GM23338 (cell line): Measurements from ENCODE around the gene PINK1. TPM values are rescaled to one million over a fixed set of nuclear protein-coding genes. Genes with fewer than 3 reads are reported as not detected.

ENCODE experiments used
- ATAC-seq: fragments of 200-7000 bp; cut with Tn5 transposase; 3 replicates; pipeline ENCODE4 v1.9.1; 2020
- DNase-seq: peaks from one replicate; pipeline ENCODE4 v3.0.0-alpha.2; 2015; ENCODE audit warnings: low spot score
- H2AFZ ChIP-seq: fragments of 200-600 bp; sonication (generic); 2 replicates; pipeline ENCODE4 v1.8.0; 2016; ENCODE audit warnings: antibody characterized with exemption, mild to moderate bottlenecking, moderate library complexity
- H3F3A ChIP-seq: fragments of 200-600 bp; sonication (generic); replicated peaks from 2 replicates; pipeline ENCODE4 v1.8.0; 2017; ENCODE audit warnings: antibody characterized with exemption, mixed run types, low read depth
- H3K27ac ChIP-seq: fragments of 200-600 bp; sonication (generic); 2 replicates; pipeline ENCODE4 v1.6.1; 2016; ENCODE audit warnings: low read depth
- H3K27me3 ChIP-seq: fragments of 200-600 bp; sonication (generic); 2 replicates; pipeline ENCODE4 v1.8.0; 2016; ENCODE audit warnings: mild to moderate bottlenecking, mixed run types, moderate library complexity; ENCODE audit not compliant: insufficient read depth
- H3K36me3 ChIP-seq: fragments of 200-600 bp; sonication (generic); 2 replicates; pipeline ENCODE4 v1.8.0; 2016; ENCODE audit warnings: mild to moderate bottlenecking; ENCODE audit not compliant: insufficient read depth
- H3K4me1 ChIP-seq: fragments of 200-600 bp; sonication (generic); 2 replicates; pipeline ENCODE4 v1.8.0; 2016; ENCODE audit warnings: mild to moderate bottlenecking, moderate library complexity; ENCODE audit not compliant: insufficient read depth
- H3K4me2 ChIP-seq: fragments of 200-600 bp; sonication (generic); 2 replicates; pipeline ENCODE4 v1.7.1; 2017; ENCODE audit warnings: mixed run types
- H3K4me3 ChIP-seq: fragments of 200-600 bp; sonication (generic); 2 replicates; pipeline ENCODE4 v1.6.1; 2016; ENCODE audit warnings: mixed run types
- H3K79me2 ChIP-seq: fragments of 200-600 bp; sonication (generic); replicated peaks from 2 replicates; pipeline ENCODE4 v1.8.0; 2017; ENCODE audit warnings: mild to moderate bottlenecking; ENCODE audit not compliant: insufficient read depth
- H3K9me2 ChIP-seq: fragments of 200-600 bp; sonication (generic); 2 replicates; pipeline ENCODE4 v1.8.0; 2017; ENCODE audit not compliant: insufficient read depth
- H4K20me1 ChIP-seq: fragments of 200-600 bp; sonication (generic); replicated peaks from 2 replicates; pipeline ENCODE4 v1.8.0; 2017; ENCODE audit warnings: mild to moderate bottlenecking; ENCODE audit not compliant: insufficient read depth
- H3K27ac Mint-ChIP-seq: 2 replicates; pipeline ENCODE4 v1.8.0; 2020; ENCODE audit warnings: inconsistent platforms, mild to moderate bottlenecking, moderate library complexity, mixed read lengths
- H3K27me3 Mint-ChIP-seq: 3 replicates; pipeline ENCODE4 v1.8.0; 2022; ENCODE audit warnings: low read depth, mild to moderate bottlenecking, moderate library complexity, mixed read lengths, inconsistent platforms; ENCODE audit not compliant: insufficient read depth, poor library complexity
- H3K36me3 Mint-ChIP-seq: 3 replicates; pipeline ENCODE4 v1.8.0; 2021; ENCODE audit warnings: low read depth, mild to moderate bottlenecking, inconsistent platforms, moderate library complexity, mixed read lengths
- H3K4me1 Mint-ChIP-seq: 3 replicates; pipeline ENCODE4 v1.8.0; 2020; ENCODE audit warnings: mild to moderate bottlenecking, inconsistent platforms, mixed read lengths
- H3K4me3 Mint-ChIP-seq: 3 replicates; pipeline ENCODE4 v1.8.0; 2021; ENCODE audit warnings: moderate library complexity, mild to moderate bottlenecking, inconsistent platforms, mixed read lengths
- H3K9me3 Mint-ChIP-seq: 3 replicates; pipeline ENCODE4 v1.8.0; 2020; ENCODE audit warnings: moderate library complexity, mild to moderate bottlenecking, inconsistent platforms, mixed read lengths
- CREB1 ChIP-seq: fragments of 250-450 bp; sonication (Bioruptor Pico); IDR thresholded peaks from 2 replicates; pipeline ENCODE4 v1.5.0; 2020; ENCODE audit warnings: low read depth, mild to moderate bottlenecking, moderate library complexity
- EZH2 ChIP-seq: fragments of 200-600 bp; sonication (generic); IDR thresholded peaks from one replicate; pipeline ENCODE4 v1.8.0; 2017; ENCODE audit warnings: antibody characterized with exemption, mild to moderate bottlenecking, low read depth; ENCODE audit not compliant: unreplicated experiment
- EZH2phosphoT487 ChIP-seq: fragments of 200-600 bp; sonication (generic); IDR thresholded peaks from one replicate; pipeline ENCODE4 v1.8.1; 2018; ENCODE audit warnings: antibody characterized with exemption; ENCODE audit not compliant: unreplicated experiment
- JUNB ChIP-seq: IDR thresholded peaks from one replicate; pipeline ENCODE4 v1.6.1; 2016; ENCODE audit warnings: antibody characterized with exemption; ENCODE audit not compliant: unreplicated experiment
- POLR2AphosphoS5 ChIP-seq: IDR thresholded peaks from 2 replicates; pipeline ENCODE4 v1.6.1; 2016; ENCODE audit warnings: antibody characterized with exemption, low read depth
- STAT1 ChIP-seq: IDR thresholded peaks from one replicate; pipeline ENCODE4 v1.6.1; 2016; ENCODE audit warnings: antibody characterized with exemption; ENCODE audit not compliant: unreplicated experiment
- ZNF114 ChIP-seq: fragments of 250-450 bp; sonication (Bioruptor Pico); IDR thresholded peaks from 2 replicates; pipeline ENCODE4 v1.5.0; 2020; ENCODE audit warnings: mild to moderate bottlenecking, moderate library complexity
- ZNF331 ChIP-seq: fragments of 250-450 bp; sonication (Bioruptor Pico); IDR thresholded peaks from 2 replicates; pipeline ENCODE4 v1.5.0; 2020; ENCODE audit warnings: low read depth, mild to moderate bottlenecking, moderate library complexity
- ZNF462 ChIP-seq: fragments of 250-450 bp; sonication (Bioruptor Pico); IDR thresholded peaks from 2 replicates; pipeline ENCODE4 v1.5.0; 2020; ENCODE audit warnings: mild to moderate bottlenecking, moderate library complexity
- polyA plus RNA-seq: library from polyadenylated mRNA; unstranded; fragments of >200 nt; fragmentation: Nextera tagmentation; extraction: Ambion mirVana; gene quantifications from 2 replicates; pipeline ENCODE4 v1.2.1, GENCODE V29; 2016
- total RNA-seq: library from RNA; depleted of rRNA; stranded (reverse); fragments of >200 nt; shearing (Covaris generic); gene quantifications from 2 replicates; pipeline ENCODE4 v1.2.3, GENCODE V29; 2014
- TF ChIP-seq, protein P1 (sequence below), 2 experiments: fragments of 200-600 bp in 1 of 2; sonication (generic) in 1 of 2; conservative IDR thresholded peaks; 2 replicates each; pipeline versions ENCODE4 v1.5.1 to v1.6.1; 2016 to 2017; ENCODE audit warnings: antibody characterized with exemption in 2 of 2, low read depth in 2 of 2, mild to moderate bottlenecking in 2 of 2, moderate library complexity in 1 of 2
- TF ChIP-seq, protein P2 (sequence below): IDR thresholded peaks from one replicate; pipeline ENCODE4 v1.6.1; 2018; ENCODE audit warnings: antibody characterized with exemption; ENCODE audit not compliant: unreplicated experiment

PINK1 gene
- total and polyA plus RNA-seq, 2 experiments from 2014 or later = 20.8 to 42.7 TPM

GRCh38 chr1:20621012-20621411 is 12.2 kb upstream of the PINK1 start:
- H3K27me3 Mint-ChIP-seq = peaks cover 3% of the 10 kb centered on the region
- H4K20me1 ChIP-seq = no peaks in the 10 kb centered on the region

DNA sequence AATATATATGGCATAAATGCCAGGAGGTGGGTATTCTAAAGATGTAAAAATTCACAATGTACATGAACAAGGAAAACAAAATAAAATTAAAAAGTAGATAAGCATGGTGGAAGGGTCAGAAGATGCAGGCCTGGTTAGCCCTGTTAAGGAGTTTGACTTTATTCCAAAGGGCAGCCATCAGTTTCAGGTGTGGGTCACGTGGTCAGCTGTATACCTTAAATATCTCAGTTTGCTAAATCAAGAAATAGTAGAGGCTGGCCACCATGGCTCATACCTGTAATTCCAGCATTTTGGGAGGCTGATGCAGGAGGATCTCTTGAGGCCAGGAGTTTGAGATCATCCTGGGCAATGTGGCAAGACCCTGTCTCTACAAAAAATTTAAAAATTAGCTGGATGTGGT is 8.5 kb upstream of the PINK1 start:
- Histone ChIP-seq H3K4me1 (peaks cover 30% of the 10 kb centered on the region), H3K27me3 (no peaks in the 10 kb centered on the region), H3K4me3 (peak overlapping the region; percentile 30; the same call in 1 of the 2 replicates), H4K20me1 (no peaks in the 10 kb centered on the region), H3K9me2 (0 out of 2 replicates have a peak, but pooled peaks cover 6% of the 10 kb centered on the region), H3F3A (peaks cover 9% of the 10 kb centered on the region; the same call in 1 of the 2 replicates), H3K79me2 (no peaks in the 10 kb centered on the region), H3K27ac (peak overlapping the region; percentile 92), H3K4me2 (peak overlapping the region; percentile 60; the same call in 1 of the 2 replicates), H3K36me3 (peaks cover 13% of the 10 kb centered on the region; the same call in 1 of the 2 replicates), H2AFZ (no peak overlapping the region)
- no peak overlapping the region; the same call in 1 of the 2 replicates for H3K27ac Mint-ChIP-seq
- DNase-seq (no peak), ATAC-seq (no peak)
- no peak overlapping the region for H3K4me3 Mint-ChIP-seq
- H3K9me3 Mint-ChIP-seq = peaks cover 37% of the 10 kb centered on the region
- H3K4me1 Mint-ChIP-seq = peaks cover 31% of the 10 kb centered on the region
- H3K36me3 Mint-ChIP-seq = peaks cover 28% of the 10 kb centered on the region
- H3K27me3 Mint-ChIP-seq = peaks cover 3% of the 10 kb centered on the region
- TF ChIP-seq, protein P1, sequence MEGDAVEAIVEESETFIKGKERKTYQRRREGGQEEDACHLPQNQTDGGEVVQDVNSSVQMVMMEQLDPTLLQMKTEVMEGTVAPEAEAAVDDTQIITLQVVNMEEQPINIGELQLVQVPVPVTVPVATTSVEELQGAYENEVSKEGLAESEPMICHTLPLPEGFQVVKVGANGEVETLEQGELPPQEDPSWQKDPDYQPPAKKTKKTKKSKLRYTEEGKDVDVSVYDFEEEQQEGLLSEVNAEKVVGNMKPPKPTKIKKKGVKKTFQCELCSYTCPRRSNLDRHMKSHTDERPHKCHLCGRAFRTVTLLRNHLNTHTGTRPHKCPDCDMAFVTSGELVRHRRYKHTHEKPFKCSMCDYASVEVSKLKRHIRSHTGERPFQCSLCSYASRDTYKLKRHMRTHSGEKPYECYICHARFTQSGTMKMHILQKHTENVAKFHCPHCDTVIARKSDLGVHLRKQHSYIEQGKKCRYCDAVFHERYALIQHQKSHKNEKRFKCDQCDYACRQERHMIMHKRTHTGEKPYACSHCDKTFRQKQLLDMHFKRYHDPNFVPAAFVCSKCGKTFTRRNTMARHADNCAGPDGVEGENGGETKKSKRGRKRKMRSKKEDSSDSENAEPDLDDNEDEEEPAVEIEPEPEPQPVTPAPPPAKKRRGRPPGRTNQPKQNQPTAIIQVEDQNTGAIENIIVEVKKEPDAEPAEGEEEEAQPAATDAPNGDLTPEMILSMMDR (conservative IDR thresholded peaks at IDR 0.05; ENCODE audit: low read depth in 2 of 2) = no peak
- TF ChIP-seq CREB1 (CRISPR knock-in tag) = no peak
- TF ChIP-seq, protein P2, sequence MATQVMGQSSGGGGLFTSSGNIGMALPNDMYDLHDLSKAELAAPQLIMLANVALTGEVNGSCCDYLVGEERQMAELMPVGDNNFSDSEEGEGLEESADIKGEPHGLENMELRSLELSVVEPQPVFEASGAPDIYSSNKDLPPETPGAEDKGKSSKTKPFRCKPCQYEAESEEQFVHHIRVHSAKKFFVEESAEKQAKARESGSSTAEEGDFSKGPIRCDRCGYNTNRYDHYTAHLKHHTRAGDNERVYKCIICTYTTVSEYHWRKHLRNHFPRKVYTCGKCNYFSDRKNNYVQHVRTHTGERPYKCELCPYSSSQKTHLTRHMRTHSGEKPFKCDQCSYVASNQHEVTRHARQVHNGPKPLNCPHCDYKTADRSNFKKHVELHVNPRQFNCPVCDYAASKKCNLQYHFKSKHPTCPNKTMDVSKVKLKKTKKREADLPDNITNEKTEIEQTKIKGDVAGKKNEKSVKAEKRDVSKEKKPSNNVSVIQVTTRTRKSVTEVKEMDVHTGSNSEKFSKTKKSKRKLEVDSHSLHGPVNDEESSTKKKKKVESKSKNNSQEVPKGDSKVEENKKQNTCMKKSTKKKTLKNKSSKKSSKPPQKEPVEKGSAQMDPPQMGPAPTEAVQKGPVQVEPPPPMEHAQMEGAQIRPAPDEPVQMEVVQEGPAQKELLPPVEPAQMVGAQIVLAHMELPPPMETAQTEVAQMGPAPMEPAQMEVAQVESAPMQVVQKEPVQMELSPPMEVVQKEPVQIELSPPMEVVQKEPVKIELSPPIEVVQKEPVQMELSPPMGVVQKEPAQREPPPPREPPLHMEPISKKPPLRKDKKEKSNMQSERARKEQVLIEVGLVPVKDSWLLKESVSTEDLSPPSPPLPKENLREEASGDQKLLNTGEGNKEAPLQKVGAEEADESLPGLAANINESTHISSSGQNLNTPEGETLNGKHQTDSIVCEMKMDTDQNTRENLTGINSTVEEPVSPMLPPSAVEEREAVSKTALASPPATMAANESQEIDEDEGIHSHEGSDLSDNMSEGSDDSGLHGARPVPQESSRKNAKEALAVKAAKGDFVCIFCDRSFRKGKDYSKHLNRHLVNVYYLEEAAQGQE = no peak
- no peak for TF ChIP-seq ZNF462 (CRISPR knock-in tag)
- no peak for TF ChIP-seq EZH2phosphoT487
- TF ChIP-seq JUNB = no peak
- TF ChIP-seq STAT1 = no peak
- no peak for TF ChIP-seq POLR2AphosphoS5
- no peak for TF ChIP-seq EZH2

More at GRCh38 chr1:20621012-20621411, 12.2 kb upstream of the PINK1 start:
- H3K36me3 Mint-ChIP-seq = 0 out of 3 replicates have a peak, but pooled peaks cover 3% of the 10 kb centered on the region
- TF ChIP-seq EZH2 (no peak), CREB1 (CRISPR knock-in tag) (no peak), ZNF114 (CRISPR knock-in tag) (no peak), ZNF331 (no peak)
- H3K79me2 ChIP-seq = no peaks in the 10 kb centered on the region
- H3K4me2 ChIP-seq = no peak overlapping the region
- H3F3A ChIP-seq = 0 out of 2 replicates have a peak, but pooled peaks cover 3% of the 10 kb centered on the region
- H3K4me3 Mint-ChIP-seq = no peak overlapping the region
- no peaks in the 10 kb centered on the region for H3K36me3 ChIP-seq
- H2AFZ ChIP-seq = no peak overlapping the region
- H3K4me1 ChIP-seq = peaks cover 16% of the 10 kb centered on the region
- H3K4me3 ChIP-seq = no peak overlapping the region
- no peaks in the 10 kb centered on the region for H3K9me2 ChIP-seq
- no peak overlapping the region for H3K27ac ChIP-seq
- H3K27ac Mint-ChIP-seq = no peak overlapping the region
- ATAC-seq (no peak), DNase-seq (no peak)
- peaks cover 4% of the 10 kb centered on the region; the same call in 1 of the 3 replicates for H3K9me3 Mint-ChIP-seq
- peaks cover 26% of the 10 kb centered on the region for H3K4me1 Mint-ChIP-seq
- H3K27me3 ChIP-seq = no peaks in the 10 kb centered on the region
